ENCODE data around the gene FOXRED1.

GRCh38 chr11:126253265-126253664, 15.7 kb upstream of the FOXRED1 start:
- TF ChIP-seq CTCF (IDR thresholded peaks at IDR 0.05 in 4 of 5, conservative IDR thresholded peaks at IDR 0.05 in 1 of 5) (no peak), POLR2A (IDR thresholded peaks at IDR 0.05) (no peak)
